ENCODE results near the gene OTUB2.

GRCh38 chr14:94021001-94021400 is 5.1 kb upstream of the OTUB2 start:
- TF ChIP-seq POLR2AphosphoS5 (IDR thresholded peaks at IDR 0.05; ENCODE audit: low read depth, low read length) (no peak), CREB1 (IDR thresholded peaks at IDR 0.05) (no peak), CTCF (IDR thresholded peaks at IDR 0.05; ENCODE audit: control extremely low read depth in 1 of 3, insufficient read depth in 1 of 3, low read depth in 1 of 3, low read length in 3 of 3) (no peak), CHD2 (IDR thresholded peaks at IDR 0.05; ENCODE audit: low read length) (no peak), NRF1 (IDR thresholded peaks at IDR 0.05; ENCODE audit: low read depth, low read length) (no peak), POLR2A (IDR thresholded peaks at IDR 0.05; ENCODE audit: control extremely low read depth in 1 of 2, low read depth in 2 of 2, low read length in 2 of 2) (no peak)

All from H1 (cell line).